ENCODE measurements around the gene TREML1. TPM values are rescaled to one million over a fixed set of nuclear protein-coding genes. Genes with fewer than 3 reads are reported as not detected.

TREML1 gene
- total and polyA plus RNA-seq, 2 donors (not counting 1 experiment from before 2014, with no cell fraction given), result 0.07 TPM; not detected in 1

DNA sequence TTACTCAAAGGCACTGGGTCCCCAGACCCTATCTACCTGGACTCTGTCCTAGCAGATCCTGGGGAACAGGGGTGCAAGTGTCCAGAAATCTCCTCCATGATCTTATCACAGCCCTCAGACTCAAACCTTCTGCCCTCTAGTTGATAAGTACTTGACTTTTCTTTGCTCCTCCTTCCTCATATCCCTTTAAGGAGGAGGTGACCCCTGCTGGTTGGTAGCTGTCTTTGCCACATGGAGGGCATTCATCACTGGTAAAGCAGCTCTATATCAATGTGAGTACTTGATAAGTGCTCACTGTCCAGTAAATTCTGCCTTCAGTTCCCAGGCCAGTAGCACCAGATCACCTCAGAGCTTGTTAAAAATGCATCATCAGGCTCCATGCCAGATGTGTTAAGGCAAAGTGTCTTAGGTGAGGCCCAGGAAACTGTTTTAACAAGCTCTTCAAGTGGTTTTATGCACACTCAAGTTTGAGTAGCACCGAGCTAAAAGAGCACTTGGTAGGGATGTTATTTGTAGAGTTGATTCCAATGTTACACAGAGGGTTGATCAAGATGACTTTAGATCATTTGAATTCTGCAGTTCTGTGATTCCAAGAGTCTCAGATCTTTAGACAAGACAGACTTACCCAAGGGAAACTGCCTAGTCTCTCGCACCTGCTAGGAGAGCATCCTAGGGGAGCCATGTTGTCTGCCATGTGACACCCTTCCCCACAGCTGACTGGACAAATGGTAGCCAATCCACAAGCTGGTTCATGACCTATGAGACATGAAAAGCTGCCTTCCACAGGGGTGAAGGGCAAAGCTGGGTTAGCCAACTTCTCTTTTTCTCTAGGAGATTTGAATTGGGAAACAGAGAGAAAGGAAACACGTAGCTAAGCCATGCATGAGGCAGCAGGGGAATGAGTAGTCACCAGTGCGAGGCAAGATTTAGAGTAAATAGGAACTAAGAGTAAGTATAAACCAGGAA lies 28.2 kb upstream of the TREML1 start:
- intact Hi-C loops (cut with micrococcal nuclease), result loop anchor here (2.0 to 5.0 kb wide), 2 partner anchors 18 to 135 kb away; partner anchors contain the start of gene TREML2
- H3K4me3 Mint-ChIP-seq, result peak overlapping the region; percentile 35
- peak overlapping the region; percentile 29 for H2AFZ ChIP-seq (ENCODE audit: insufficient read depth, low read depth, low read length, poor library complexity, severe bottlenecking)

More for the DNA sequence above, 28.2 kb upstream of the TREML1 start:
- Histone ChIP-seq H3K4me1 (ENCODE audit: control insufficient read depth in 2 of 2, insufficient read depth in 2 of 2, low read length in 2 of 2) (peaks cover 48 to 50% of the 10 kb centered on the region in 2 donors), H3K4me3 (ENCODE audit: control extremely low read depth in 1 of 5, extremely low read depth in 1 of 5, insufficient read depth in 1 of 5, low read depth in 2 of 5, low read length in 4 of 5) (no peak overlapping the region), H3K9ac (ENCODE audit: low read length) (no peak overlapping the region), H3K27me3 (replicated peaks in 1 of 4; ENCODE audit: control extremely low read depth in 1 of 4, control insufficient read depth in 3 of 4, insufficient read depth in 4 of 4, low read length in 3 of 4) (no peaks in the 10 kb centered on the region), H4K20me1 (ENCODE audit: control insufficient read depth, insufficient read depth, low read length, poor library complexity, severe bottlenecking) (no peaks in the 10 kb centered on the region), H3K4me2 (replicated peaks; ENCODE audit: low read depth, low read length, poor library complexity, severe bottlenecking) (peak overlapping the region; percentile 49), H3K79me2 (ENCODE audit: control insufficient read depth, insufficient read depth, low read length) (no peaks in the 10 kb centered on the region), H3K36me3 (replicated peaks in 1 of 2; ENCODE audit: control extremely low read depth in 1 of 2, control insufficient read depth in 1 of 2, extremely low read depth in 1 of 2, insufficient read depth in 2 of 2, low read length in 1 of 2) (no peaks in the 10 kb centered on the region), H3K27ac (ENCODE audit: low read length in 2 of 2) (peak overlapping the region; percentile 70 to 74), H3K9me3 (ENCODE audit: control extremely low read depth in 1 of 3, control insufficient read depth in 2 of 3, insufficient read depth in 1 of 3, low read length in 2 of 3) (no peaks in the 10 kb centered on the region)
- CTCF ChIA-PET, result interaction anchor here (0.5 to 2.4 kb wide), 20 partner anchors 9 to 184 kb away, joined by 3 to 11 read pairs (median 4); partner anchors contain the start of gene TREML2
- H3K27me3 Mint-ChIP-seq, result peaks cover 3% of the 10 kb centered on the region
- peak overlapping the region; percentile 75 for H3K27ac Mint-ChIP-seq
- ATAC-seq (ENCODE audit: low read depth) (peak; percentile 71), DNase-seq (peak; percentile 66)
- H3K4me1 Mint-ChIP-seq, result peaks cover 54% of the 10 kb centered on the region
- WGBS (ENCODE audit: insufficient coverage), result 45% methylated on average over 4 of the region's 4 CpGs
- TF ChIP-seq CTCF (IDR thresholded peaks at IDR 0.05), result peak; percentile 72
- no peak for TF ChIP-seq EZH2 (IDR thresholded peaks at IDR 0.05; ENCODE audit: borderline replicate concordance, insufficient read depth, low read depth, low read length, poor library complexity, severe bottlenecking)
- POLR2A ChIA-PET, result interaction anchor here (0.6 kb wide), 2 partner anchors 285 to 912 kb away, joined by 3 to 4 read pairs; no protein-coding TSS in a partner anchor
- H3K9me3 Mint-ChIP-seq (ENCODE audit: insufficient read depth), result no peaks in the 10 kb centered on the region

Measured in B cell (primary cell).